HPDE6-E6E7 (cell line): ENCODE data around the gene HTD2.
"Not testable (repeated sequence)": the region's sequence is repeated elsewhere in the genome, so short reads cannot be mapped to it uniquely, and the experiment has no call there.

Experiments used
- DNase-seq: peaks from one replicate; pipeline ENCODE4 v3.0.0; 2011; ENCODE audit warnings: missing footprints; ENCODE audit errors: extremely low spot score

Gene HTD2

GRCh38 chr3:58305882-58306711, at the start of gene HTD2, which contains the start of gene RPP14:
TSS of gene HTD2 (plus strand) at chr3:58306520. CDS start at chr3:58317614, 11,094 bp downstream.
TSS of gene RPP14 (plus strand) at chr3:58306245. CDS start at chr3:58310330, 4,085 bp downstream.
- DNase-seq = peak; percentile 60

- DNase-seq = no peak
Observed at GRCh38 chr3:58258392-58259055, 47.8 kb upstream of the HTD2 start.

DNA sequence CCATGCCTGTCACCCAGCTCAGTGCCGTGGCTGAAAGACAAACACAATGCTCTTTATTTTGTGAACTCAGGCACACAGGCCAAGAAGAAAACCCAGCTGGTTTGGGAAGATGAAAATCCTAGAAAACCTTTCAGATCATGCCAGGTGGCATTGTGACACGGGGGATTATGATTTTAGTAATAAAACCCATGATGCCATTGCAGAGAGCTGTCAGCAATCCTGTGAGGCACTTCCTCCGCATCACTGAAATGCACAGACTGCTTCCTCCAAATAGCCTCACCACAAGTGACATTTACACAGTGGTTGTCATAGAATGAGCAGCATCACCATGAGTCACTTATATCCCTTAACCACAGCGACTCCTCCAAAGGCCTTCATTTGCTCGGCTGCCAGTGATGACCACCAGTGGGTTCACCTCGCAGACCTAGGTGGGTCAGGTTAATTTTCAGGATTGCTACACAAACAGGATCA, 46.0 kb upstream of the HTD2 start:
- no peak for DNase-seq

- no peak for DNase-seq
Observed at GRCh38 chr3:58260733-58261132, 45.6 kb upstream of the HTD2 start.

DNA sequence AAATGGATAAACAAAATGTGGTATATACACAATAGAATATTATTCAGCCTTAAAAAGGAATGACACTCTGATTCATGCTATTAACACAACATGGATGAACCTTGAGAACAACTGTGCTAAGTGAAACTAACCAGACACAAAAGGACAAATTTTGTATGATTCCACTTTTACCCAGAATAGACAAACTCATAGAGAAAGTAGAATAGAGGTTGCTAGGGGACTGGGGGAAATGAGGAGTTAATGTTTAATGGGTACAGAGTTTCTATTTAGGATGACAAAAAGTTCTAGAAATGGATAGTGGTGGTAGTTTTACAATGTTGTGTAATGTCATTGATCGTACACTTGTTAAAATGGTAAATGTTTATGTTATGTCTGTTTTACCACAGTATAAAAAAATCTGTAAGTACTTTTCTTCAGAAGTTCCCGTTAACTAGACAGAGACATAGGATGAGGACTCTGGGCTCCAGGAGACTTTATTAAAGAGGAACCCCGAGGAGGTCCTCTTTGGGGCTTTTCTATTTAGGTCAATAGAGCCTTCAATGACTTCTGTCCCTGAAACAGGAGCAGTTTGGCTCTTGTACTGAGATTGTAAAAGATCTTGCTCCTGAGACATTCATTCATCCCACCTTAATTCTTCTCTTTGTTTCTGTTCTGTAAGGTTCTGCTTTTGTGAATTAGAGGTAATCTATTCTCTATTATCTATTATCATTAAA, 44.2 kb upstream of the HTD2 start:
- no peak for DNase-seq

GRCh38 chr3:58266577-58266976, 39.7 kb upstream of the HTD2 start:
- no peak for DNase-seq

DNA sequence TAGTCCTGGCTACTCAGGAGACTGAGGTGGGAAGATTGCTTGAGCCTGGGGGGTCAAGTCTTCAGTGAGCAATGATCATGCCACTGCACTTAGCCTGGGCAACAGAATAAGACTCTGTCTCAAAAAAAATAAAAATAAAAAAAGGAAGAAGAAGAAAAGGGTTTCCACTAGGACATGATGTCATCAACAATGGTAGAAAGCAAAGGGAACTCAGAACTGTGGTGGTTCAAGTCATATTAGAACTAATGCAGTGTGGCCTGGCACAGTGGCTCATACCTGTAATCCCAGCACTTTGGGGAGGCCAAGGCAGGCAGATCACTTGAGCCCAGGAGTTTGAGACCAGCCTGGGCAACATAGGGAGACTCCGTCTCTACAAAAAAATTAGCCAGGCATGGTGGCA, 38.8 kb upstream of the HTD2 start:
- DNase-seq = not testable (repeated sequence)

GRCh38 chr3:58269356-58269755, 37.0 kb upstream of the HTD2 start:
- no peak for DNase-seq

- DNase-seq = no peak
Observed at GRCh38 chr3:58270485-58270884, 35.8 kb upstream of the HTD2 start.

- DNase-seq = peak; percentile 33
Observed at GRCh38 chr3:58271901-58272501, 34.3 kb upstream of the HTD2 start.

- DNase-seq = no peak
Observed at GRCh38 chr3:58272891-58273290, 33.4 kb upstream of the HTD2 start.

DNA sequence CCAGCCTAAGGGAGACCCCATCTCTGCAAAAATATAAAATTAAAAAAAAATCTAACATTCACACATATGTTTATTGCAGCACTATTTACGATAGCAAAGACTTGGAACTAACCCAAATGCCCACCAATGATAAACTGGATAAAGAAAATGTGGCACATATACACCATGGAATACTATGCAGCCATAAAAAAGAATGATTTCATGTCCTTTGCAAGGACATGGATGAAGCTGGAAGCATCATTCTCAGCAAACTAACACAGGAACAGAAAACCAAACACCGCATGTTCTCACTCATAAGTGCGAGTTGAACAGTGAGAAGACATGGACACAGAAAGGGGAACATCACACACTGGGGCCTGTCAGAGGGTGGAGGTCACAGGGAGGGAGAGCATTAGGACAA, 33.0 kb upstream of the HTD2 start:
- not testable (repeated sequence) for DNase-seq

DNA sequence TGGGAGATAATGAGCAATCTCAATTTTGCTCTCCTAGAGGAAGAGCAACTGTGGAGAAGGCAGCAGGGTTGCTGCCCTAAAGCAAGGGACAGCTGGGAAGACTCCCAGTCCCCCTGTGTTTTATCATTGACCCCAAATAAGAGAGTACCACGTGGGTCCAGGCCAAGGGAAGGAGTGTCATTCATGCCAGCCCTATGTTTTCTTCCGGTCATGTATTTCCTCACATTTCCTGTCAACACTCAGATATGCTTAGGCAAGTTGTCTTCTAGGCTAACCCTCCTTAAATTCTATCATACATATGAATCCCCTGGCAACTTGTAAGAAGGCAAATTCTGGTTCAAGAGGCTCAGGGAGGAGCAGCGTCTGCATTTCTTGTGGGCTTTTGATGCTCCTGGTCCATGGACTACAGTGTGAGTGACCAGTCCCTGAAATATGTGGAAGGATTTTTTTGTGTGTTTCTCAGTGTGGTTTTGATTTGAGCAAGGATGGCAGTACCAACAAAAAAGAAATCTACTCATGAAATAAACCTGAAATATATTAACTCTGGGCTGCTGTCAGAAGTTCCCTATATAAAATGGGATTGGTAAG, 32.2 kb upstream of the HTD2 start:
- DNase-seq = no peak

DNA sequence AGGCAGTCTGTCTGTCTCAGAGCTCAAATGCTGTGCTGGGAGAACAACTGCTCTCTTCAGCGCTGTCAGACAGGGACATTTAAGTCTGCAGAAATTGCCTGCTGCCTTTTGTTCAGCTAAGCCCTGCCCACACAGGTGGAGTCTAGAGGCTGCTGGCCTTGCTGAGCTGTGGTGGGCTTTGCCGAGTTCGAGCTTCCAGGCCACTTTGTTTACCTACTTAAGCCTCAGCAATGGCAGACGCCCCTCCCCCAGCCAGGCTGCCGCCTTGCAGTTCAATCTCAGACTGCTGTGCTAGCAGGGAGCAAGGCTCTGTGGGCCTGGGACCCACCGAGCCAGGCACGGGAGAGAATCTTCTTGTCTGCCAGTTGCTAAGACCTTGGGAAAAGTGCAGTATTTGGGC, 25.3 kb upstream of the HTD2 start:
- DNase-seq = no peak

DNA sequence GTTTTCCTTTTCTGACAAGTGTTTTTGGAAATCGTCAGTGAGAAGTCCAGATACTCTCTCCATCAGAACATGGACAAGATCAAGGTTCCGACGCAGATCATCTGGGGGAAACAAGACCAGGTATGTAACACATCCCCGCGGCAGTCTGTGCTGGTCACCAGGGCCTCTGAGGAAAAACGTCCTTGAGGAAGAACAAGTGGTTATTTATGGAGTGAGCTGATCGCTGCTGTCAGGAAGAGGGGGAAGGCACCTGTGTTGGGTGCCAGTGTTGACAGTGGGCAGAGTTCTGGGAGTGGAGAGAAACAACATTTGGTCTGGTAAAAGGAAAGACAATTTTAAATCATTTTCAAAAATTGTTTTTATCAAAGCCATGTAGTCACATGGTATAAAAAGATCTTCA, 21.0 kb upstream of the HTD2 start:
- DNase-seq = no peak

DNA sequence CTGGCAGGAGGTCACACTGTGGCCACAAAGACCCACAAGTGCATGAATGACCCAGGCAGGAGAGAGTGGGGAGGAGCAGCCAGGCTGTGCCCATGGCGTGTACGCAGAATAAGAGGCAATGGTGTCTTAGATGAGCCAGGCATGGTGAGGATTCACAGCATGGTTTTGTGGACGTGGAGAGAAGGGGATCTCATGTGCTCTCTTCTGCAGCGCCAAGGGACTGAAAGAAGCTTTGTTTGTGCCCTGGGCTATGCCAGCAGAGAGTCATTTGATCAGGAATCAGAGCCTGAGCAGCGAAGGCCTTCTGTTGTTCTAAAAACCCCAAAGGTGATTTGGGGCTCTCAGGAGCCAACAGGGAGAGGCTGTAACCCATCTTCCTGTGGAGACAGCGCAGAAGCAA, 19.0 kb upstream of the HTD2 start:
- DNase-seq = no peak

- no peak for DNase-seq
Observed at GRCh38 chr3:58288011-58288728, 18.1 kb upstream of the HTD2 start.

GRCh38 chr3:58288964-58289613, 17.2 kb upstream of the HTD2 start:
- not testable (repeated sequence) for DNase-seq

- not testable (repeated sequence) for DNase-seq
Observed at GRCh38 chr3:58290446-58290845, 15.9 kb upstream of the HTD2 start.

DNA sequence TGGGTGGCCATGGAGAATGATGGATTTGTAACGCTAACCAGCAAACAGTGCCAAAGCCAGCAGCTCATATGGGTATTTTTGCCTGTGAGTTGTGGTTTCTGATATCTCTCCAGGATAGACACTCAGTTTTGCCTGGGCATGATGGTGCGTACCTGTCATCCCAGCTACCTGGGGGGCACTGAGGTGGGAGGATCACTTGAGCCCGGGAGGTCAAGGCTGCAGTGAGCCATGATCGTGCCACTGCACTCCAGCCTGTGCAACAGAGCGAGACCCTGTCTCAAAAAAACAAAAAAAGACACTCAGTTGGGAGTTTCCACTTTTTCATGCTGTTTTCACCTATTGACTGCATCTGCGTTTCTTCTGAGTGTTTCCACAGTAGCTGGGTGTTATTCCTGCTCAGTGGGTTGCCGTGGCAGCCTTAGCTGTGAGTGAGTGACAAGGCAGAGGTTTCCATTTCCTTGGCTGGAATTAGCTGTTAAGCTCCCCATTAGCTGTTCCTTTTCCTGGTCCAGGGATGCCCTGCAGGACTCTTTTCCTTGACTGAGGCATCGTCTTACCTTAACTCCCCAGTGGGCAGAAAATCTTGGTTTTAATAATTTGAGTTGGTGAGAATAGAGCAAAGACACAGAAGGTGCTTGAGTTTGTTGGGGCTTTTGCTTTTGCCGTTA, 14.5 kb upstream of the HTD2 start:
- DNase-seq = no peak
